GM03348 (cell line): ENCODE measurements around the gene CASP2.
A peak's percentile ranks its signal among the peaks of the same experiment; 100 is the strongest.

Experiments used
- DNase-seq: peaks from one replicate; pipeline ENCODE4 v3.0.0; 2012; ENCODE audit warnings: low spot score

CASP2 gene

DNA sequence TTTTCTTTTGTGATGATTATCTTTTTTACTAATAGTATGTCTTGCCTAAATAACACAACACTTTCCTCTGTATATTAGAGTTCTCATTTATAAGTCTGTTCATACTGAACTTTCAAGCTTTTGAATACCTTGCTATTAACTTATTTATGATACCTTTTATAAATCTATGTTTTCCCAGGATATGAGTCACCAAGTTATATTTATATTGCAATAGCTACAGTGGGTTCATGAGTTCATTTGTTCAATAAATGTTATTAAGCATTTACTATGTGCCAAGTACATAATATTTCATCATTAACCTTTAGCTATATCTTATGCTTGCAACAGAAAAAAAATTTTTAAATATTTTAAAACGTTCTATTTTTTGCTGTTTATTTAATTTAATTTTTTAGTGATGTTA lies 46.1 kb downstream of the CASP2 start:
- no peak for DNase-seq

- no peak for DNase-seq
Observed at GRCh38 chr7:143337216-143337615, 49.1 kb downstream of the CASP2 start.

DNA sequence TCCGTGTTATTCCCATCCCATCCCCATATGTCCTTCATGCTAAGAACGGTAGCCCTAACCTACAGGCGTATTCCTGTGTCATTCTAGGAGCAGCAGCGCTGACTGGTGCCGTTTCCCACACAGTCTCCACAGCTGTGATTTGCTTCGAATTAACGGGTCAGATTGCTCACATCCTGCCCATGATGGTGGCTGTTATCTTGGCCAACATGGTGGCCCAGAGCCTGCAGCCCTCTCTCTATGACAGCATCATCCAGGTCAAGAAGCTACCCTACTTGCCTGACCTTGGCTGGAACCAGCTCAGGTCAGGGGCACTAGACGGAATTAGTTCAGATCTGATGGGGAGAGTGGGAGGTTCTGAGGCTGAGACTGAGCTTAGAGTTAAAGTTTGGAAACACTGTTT lies 53.7 kb downstream of the CASP2 start:
- DNase-seq, result no peak

- DNase-seq, result no peak
Observed at GRCh38 chr7:143343596-143343995, 55.4 kb downstream of the CASP2 start.

GRCh38 chr7:143345428-143345900 lies 57.3 kb downstream of the CASP2 start:
- peak; percentile 27 for DNase-seq

DNA sequence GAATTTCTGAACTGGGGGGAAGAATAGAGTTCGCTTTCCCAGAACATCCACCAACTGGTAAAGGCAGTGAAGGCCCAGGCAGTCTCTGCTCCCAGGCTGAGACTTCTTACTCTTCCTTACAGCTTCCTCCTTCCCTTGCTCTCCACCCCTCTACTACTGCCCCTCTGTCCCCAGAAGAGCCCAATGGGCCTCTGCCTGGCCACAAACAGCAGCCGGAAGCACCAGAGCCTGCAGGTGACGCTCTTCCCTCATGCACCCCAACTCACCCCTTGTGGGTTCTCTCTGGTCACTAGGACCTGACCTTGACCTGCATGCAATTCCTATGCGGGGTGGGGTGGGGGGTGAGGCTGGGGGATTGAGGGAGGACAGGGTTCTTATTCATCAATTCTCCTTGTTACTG lies 57.9 kb downstream of the CASP2 start:
- no peak for DNase-seq

DNA sequence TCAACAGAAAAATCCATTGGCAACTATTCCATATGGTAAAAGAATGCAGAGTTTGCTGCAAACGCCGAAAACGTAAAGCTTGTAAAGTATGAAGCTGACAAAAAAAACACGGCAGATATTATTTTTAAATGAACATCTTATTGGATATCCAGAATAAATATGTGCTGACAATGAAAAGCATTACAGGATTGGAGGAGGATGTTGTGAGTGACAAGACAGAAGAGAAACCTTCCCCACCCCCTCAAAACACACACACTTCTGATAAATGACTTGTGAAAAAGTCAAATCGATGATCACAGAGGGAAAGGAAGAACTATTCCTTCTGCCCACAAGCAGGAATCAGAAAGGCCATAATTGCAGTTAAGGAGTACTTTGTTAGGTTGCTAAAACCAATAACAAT lies 59.8 kb downstream of the CASP2 start:
- DNase-seq, result no peak

GRCh38 chr7:143351060-143351459 lies 62.9 kb downstream of the CASP2 start:
- peak; percentile 29 for DNase-seq

GRCh38 chr7:143351574-143351973 lies 63.4 kb downstream of the CASP2 start:
- no peak for DNase-seq

- no peak for DNase-seq
Observed at GRCh38 chr7:143352531-143353002, 64.4 kb downstream of the CASP2 start.

DNA sequence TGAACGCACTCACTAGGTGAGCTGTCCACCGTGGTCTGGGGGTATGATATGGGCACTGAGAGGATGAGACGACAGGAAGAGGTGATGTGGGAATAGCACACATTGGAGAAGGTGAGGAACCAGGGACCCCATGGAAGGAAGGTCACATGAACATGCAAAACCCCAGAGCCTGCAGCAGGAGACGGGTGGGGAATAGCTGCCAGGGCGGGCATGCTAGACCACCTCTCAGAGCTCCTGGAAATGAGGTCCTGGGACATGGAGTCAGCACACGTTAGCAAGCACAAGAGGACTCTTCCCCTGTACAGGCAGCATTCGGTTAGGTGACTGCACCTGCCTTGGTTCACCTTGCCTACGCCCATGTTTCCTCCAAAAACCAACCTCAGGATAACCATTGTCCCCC lies 66.2 kb downstream of the CASP2 start:
- no peak for DNase-seq

GRCh38 chr7:143354965-143355364 lies 66.8 kb downstream of the CASP2 start:
- no peak for DNase-seq

DNA sequence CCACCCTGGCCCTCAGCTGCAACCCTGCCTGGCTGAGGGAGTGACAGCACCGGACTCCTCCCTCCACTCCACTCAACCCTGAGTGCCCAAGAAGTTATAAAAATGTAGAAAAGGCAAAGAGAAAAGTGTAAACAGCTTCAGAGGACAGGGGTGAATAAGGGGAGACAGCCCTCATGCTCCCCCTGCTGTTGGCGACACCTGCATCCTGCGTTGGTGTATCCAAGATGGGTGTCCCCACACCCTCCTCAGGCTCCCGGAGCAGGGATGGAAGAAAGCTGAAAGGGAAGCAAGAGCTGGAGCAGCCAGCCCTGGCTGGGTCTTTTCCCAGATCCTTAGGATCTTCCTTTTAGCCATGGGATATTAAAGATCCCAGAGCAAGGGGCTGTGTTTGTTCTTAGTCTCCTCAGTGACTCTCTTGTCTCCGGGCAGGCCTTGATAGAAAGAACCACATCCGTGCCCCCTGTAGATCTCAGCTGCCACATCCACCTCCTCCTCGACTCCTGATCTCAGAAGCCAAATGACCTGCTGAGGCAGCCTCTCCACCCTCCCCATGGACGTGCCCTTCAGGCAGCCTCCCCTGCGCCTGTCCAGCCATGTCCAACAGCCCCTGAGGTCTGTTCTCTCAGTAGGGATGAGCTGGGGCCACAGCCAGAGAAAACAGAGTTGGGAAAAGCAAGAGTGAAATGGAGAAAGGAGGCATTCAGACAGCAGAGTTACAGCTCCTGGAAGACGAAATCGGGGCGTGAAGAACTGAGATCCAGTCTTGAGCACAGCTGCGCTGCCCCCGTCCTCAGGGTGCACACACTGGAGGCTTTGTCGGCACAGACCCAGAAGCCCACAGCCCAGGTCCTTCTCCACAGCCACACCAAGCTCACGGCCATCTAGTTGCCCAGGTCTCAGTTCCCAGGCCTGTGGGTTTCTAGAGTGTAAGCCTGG lies 67.6 kb downstream of the CASP2 start:
- no peak for DNase-seq

DNA sequence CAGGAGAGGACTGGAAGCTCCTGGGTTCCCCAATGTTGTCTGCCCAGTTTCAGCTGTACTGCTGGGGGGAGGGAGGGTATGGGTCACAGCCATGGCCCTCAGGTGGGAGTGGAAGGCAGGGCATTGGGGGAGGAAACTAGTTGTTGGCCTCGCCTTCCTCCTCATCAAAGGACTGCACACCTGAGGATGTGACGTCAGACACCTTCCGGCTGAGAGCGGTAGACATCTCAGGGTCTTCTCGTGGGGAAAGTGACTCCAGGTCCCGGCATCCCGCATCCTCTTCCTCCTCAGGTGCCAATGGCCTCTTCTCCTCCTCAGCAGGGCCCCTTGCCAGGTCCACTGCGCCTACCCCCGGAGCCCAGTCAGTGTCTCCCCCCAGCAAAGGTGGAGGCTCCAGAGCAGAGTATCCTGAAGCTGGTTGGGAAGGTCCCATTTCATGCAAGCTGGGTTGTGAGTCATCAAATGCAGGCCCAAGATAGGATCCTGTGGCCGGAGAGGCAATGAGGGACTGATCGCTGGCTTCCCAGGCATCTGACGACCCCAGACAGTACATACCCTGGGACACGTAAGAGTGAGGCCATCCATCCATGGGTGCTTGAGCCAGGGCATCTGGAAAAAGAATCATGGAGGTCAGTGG lies 68.4 kb downstream of the CASP2 start:
- DNase-seq, result no peak
